ENCODE data around the gene LCLAT1.

Gene LCLAT1

DNA sequence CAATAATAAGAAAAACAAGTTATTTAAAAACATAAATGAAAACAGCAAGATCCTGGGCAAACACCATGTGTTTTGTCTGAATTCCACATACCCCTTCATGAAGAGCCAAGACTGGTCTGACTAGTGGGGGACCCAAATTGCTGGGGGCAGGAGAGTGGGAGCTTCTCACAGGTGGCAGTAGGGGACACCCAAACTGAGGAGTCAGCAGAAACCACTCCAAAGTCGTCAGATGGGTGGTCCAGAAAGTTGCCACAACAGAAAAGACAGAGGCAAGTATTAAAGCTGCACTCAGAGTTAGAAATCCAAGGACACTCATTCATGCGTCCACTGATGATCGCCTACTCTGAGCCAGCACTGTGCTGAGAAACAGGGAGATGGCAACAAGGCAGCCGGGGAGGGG is 12.3 kb upstream of the LCLAT1 start:
- TF ChIP-seq CTCF (IDR thresholded peaks at IDR 0.05; ENCODE audit: low read depth, low read length, missing control alignments), result no peak
- DNase-seq (ENCODE audit: low read depth), result no peak
- no peak overlapping the region for H3K4me3 ChIP-seq (ENCODE audit: low read depth, low read length)

DNA sequence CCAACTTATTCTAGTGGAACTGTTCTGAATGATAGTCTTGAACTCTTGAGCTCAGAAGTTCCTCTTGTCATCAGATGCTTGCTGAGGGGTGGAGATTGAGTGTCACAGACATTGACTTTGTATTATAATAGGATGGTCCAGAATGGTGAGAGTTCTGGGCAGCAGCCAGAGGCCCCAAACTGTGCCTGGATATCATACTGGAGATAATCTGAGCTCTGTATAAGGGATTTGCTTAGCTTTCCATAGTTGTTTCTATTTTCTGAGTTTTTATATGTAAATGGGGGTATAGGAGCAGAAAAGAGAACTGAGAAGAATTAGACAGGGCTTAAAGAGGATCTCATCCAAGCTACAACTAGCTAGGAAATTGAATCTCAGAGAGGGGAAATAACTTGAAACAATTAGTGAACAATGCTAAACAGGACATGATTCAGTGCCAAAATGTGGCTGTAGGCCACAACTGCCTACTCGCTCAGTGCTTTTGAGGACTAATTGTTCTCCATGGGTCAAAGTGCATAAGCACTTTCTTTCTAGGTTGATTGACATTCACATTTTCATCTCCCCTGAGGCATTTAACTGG is 10.1 kb upstream of the LCLAT1 start:
- H3K4me3 ChIP-seq (ENCODE audit: low read depth, low read length), result no peak overlapping the region
- no peak for TF ChIP-seq CTCF (IDR thresholded peaks at IDR 0.05; ENCODE audit: low read depth, low read length, missing control alignments)
- DNase-seq (ENCODE audit: low read depth), result no peak

DNA sequence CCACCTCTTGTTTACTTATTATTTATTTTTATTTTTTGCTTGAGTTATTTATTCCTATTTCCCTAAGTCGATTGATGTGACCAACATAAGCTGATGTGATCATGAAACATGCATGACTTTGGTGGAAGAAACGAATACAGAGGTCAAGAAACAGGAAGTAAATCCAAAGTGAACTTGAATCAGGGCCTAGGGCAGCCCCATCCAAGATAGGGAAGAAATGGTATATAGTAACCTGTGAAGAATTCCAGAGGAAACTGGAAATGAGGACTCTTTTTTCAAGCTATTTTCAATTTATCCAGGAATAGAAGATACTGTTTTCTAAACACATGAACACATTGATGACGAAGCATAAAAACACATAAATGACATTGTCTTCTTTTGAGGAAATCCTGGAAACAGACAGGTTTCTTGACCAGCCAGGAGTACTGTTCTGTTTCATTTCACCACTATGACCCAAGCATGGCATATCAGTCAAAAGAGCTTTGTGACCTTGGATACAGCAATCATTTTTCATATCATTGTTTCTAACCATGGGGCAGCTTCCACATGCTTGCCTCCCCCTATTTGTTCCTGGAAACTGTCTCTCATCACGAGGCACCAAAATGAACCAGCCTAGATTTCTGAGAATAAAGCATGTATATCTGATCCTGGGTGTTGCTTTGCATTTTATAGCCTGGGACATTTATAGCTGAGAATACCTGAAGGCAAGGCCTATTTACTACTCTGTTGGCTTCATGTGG is 9.1 kb upstream of the LCLAT1 start:
- no peak for TF ChIP-seq CTCF (IDR thresholded peaks at IDR 0.05; ENCODE audit: low read depth, low read length, missing control alignments)
- DNase-seq (ENCODE audit: low read depth), result no peak
- no peak overlapping the region for H3K4me3 ChIP-seq (ENCODE audit: low read depth, low read length)

- no peak overlapping the region for H3K4me3 ChIP-seq (ENCODE audit: low read depth, low read length)
- TF ChIP-seq CTCF (IDR thresholded peaks at IDR 0.05; ENCODE audit: low read depth, low read length, missing control alignments), result no peak
- DNase-seq (ENCODE audit: low read depth), result no peak
These were observed 7.8 kb upstream of the LCLAT1 start for GRCh38 chr2:30439296-30439695.

GRCh38 chr2:30439879-30440278 is 7.2 kb upstream of the LCLAT1 start:
- TF ChIP-seq CTCF (IDR thresholded peaks at IDR 0.05; ENCODE audit: low read depth, low read length, missing control alignments), result no peak
- H3K4me3 ChIP-seq (ENCODE audit: low read depth, low read length), result no peak overlapping the region
- no peak for DNase-seq (ENCODE audit: low read depth)

DNA sequence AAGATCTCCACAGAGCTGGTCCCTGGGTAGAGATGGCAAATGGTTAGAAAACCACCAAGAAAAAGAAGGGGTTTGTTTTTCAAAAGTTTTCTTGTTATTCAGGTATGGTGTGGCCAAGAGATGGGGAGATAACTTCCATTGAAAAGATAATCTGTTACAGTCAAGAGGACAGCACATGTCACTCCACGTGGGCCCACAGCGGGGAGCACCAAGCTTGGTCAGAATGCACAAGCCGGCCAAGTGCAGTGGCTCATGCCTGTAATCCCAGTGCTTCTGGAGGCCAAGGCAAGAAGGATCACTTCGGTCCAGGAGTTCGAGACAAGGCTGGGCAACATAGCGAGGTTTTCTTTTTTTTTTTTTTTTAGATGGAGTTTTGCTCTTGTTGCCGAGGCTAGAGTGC is 6.0 kb upstream of the LCLAT1 start:
- no peak for TF ChIP-seq CTCF (IDR thresholded peaks at IDR 0.05; ENCODE audit: low read depth, low read length, missing control alignments)
- H3K4me3 ChIP-seq (ENCODE audit: low read depth, low read length), result no peak overlapping the region
- no peak for DNase-seq (ENCODE audit: low read depth)

GRCh38 chr2:30443081-30443480 is 4.0 kb upstream of the LCLAT1 start:
- no peak overlapping the region for H3K4me3 ChIP-seq (ENCODE audit: low read depth, low read length)
- TF ChIP-seq CTCF (IDR thresholded peaks at IDR 0.05; ENCODE audit: low read depth, low read length, missing control alignments), result no peak
- DNase-seq (ENCODE audit: low read depth), result no peak

Data from GM12864 (cell line).